K562 (cell line): Measurements from ENCODE around the gene GP1BB. TPM values are rescaled to one million over a fixed set of nuclear protein-coding genes. Genes with fewer than 3 reads are reported as not detected.

Experiments used
- ATAC-seq: fragments of 200-7000 bp; cut with Tn5 transposase; 3 replicates; pipeline ENCODE4 v1.9.1; 2020; ENCODE audit warnings: moderate library complexity
- BruUV-seq: library from RNA; stranded (reverse); fragments of 400-500 nt; replicated peaks from 2 replicates; lab custom pipeline; 2021; lab: Mats Ljungman, UMichigan
- CTCF ChIA-PET: fragments of 300-600 bp; formaldehyde crosslinking; extraction: SDS; loops from one replicate; lab custom pipeline; 2021; ENCODE audit warnings: low intra/inter-chr PET ratio; lab: Yijun Ruan, JAX
- POLR2A ChIA-PET: fragments of 300-600, 350-650 bp; sonication (Branson Sonifier 250); formaldehyde crosslinking; extraction: SDS; loops from one replicate; lab custom pipeline; 2021; ENCODE audit warnings: antibody characterized with exemption, inconsistent platforms; lab: Yijun Ruan, JAX
- DNase-seq, 4 experiments: peaks; one replicate each; pipeline versions ENCODE4 v3.0.0 to v3.0.0-alpha.2; 2011 to 2018; ENCODE audit warnings: low spot score in 3 of 4, mixed read lengths in 3 of 4; ENCODE audit errors: extremely low read depth in 1 of 4
- FAIRE-seq: peaks from 2 replicates; lab custom pipeline; 2011; peaks lifted over from hg19 to GRCh38; lab: Jason Lieb, UNC
- H2AFZ ChIP-seq: 2 replicates; pipeline ENCODE4 v1.6.0; 2011; ENCODE audit warnings: low read depth, low read length, control low read depth, inconsistent platforms
- H3K27ac ChIP-seq: fragments of 200-600 bp; 3 replicates; pipeline ENCODE4 v1.8.0; 2011; ENCODE audit warnings: low read depth, mild to moderate bottlenecking, control low read depth, inconsistent platforms, low read length, moderate library complexity, mixed read lengths; ENCODE audit errors: extremely low read depth
- H3K27me3 ChIP-seq, 2 experiments: fragments of 300-600 bp in 1 of 2; 2 replicates in 1 of 2; 3 replicates in 1 of 2; pipeline versions ENCODE4 v1.6.0 to v1.8.0; 2011; ENCODE audit warnings: inconsistent platforms in 2 of 2, low read length in 2 of 2, mild to moderate bottlenecking in 1 of 2, mixed read lengths in 1 of 2, moderate library complexity in 1 of 2; ENCODE audit not compliant: control insufficient read depth in 2 of 2, insufficient read depth in 2 of 2
- H3K36me3 ChIP-seq: fragments of 300-600 bp; 3 replicates; pipeline ENCODE4 v1.8.0; 2011; ENCODE audit warnings: mild to moderate bottlenecking, low read length, inconsistent platforms; ENCODE audit not compliant: control insufficient read depth, insufficient read depth
- H3K4me1 ChIP-seq, 2 experiments: fragments of 200-600 bp in 1 of 2; replicated peaks in 1 of 2; 2 replicates in 1 of 2; 3 replicates in 1 of 2; pipeline versions ENCODE4 v1.5.1 to v1.8.0; 2011; ENCODE audit warnings: inconsistent platforms in 2 of 2, low read length in 2 of 2, mild to moderate bottlenecking in 1 of 2, mixed read lengths in 1 of 2, moderate library complexity in 1 of 2; ENCODE audit not compliant: control insufficient read depth in 2 of 2, insufficient read depth in 2 of 2
- H3K4me2 ChIP-seq: 2 replicates; pipeline ENCODE4 v1.6.1; 2011; ENCODE audit warnings: low read length, control low read depth, inconsistent platforms, mixed read lengths; ENCODE audit not compliant: insufficient read depth
- H3K4me3 ChIP-seq: fragments of 200-600 bp; sonication (generic), shearing (Covaris generic); 2 replicates; pipeline ENCODE4 v1.5.1; 2016; ENCODE audit warnings: control low read depth, inconsistent platforms
- H3K79me2 ChIP-seq: fragments of 200-600 bp; 3 replicates; pipeline ENCODE4 v1.8.0; 2011; ENCODE audit warnings: low read length, inconsistent platforms; ENCODE audit not compliant: control insufficient read depth, insufficient read depth
- H3K9ac ChIP-seq, 2 experiments: 2 replicates each; pipeline versions ENCODE4 v1.6.0 to v1.6.1; 2011; ENCODE audit warnings: low read depth in 2 of 2, low read length in 2 of 2, control low read depth in 1 of 2, inconsistent platforms in 1 of 2, mild to moderate bottlenecking in 1 of 2, mixed read lengths in 1 of 2; ENCODE audit not compliant: insufficient read depth in 1 of 2
- H3K9me1 ChIP-seq: one replicate; pipeline ENCODE4 v1.6.0; 2011; ENCODE audit warnings: inconsistent platforms, mild to moderate bottlenecking, low read length, moderate library complexity; ENCODE audit not compliant: control insufficient read depth, insufficient read depth
- H3K9me3 ChIP-seq: replicated peaks from 2 replicates; pipeline ENCODE4 v1.5.1; 2011; ENCODE audit warnings: low read depth, low read length, inconsistent platforms; ENCODE audit not compliant: control insufficient read depth, insufficient read depth
- H4K20me1 ChIP-seq: replicated peaks from 2 replicates; pipeline ENCODE4 v1.6.1; 2011; ENCODE audit warnings: low read length, inconsistent platforms, mixed read lengths; ENCODE audit not compliant: control insufficient read depth, insufficient read depth
- BCOR ChIP-seq: fragments of 450-650 bp; IDR thresholded peaks from 2 replicates; pipeline ENCODE4 v1.6.1; 2016
- CBX2 ChIP-seq: fragments of 200-600 bp; sonication (generic); IDR thresholded peaks from one replicate; pipeline ENCODE4 v1.6.1; 2012; ENCODE audit warnings: mild to moderate bottlenecking, low read length, inconsistent platforms; ENCODE audit not compliant: insufficient read depth, poor library complexity, severe bottlenecking
- CTBP1 ChIP-seq: fragments of 450-650 bp; IDR thresholded peaks from 2 replicates; pipeline ENCODE4 v1.6.1; 2016; ENCODE audit warnings: borderline replicate concordance
- KLF6 ChIP-seq: fragments of 250-450 bp; sonication (Bioruptor Pico); IDR thresholded peaks from 2 replicates; pipeline ENCODE4 v1.4.0; 2020; ENCODE audit warnings: mild to moderate bottlenecking, moderate library complexity, borderline replicate concordance
- MAZ ChIP-seq, 2 experiments: fragments of 450-650 bp in 1 of 2; sonication (generic) in 1 of 2; formaldehyde crosslinking; IDR thresholded peaks in 1 of 2; conservative IDR thresholded peaks in 1 of 2; 2 replicates each; pipeline versions ENCODE4 v1.4.0 to v1.5.0; 2020; ENCODE audit warnings: mild to moderate bottlenecking in 1 of 2, missing genetic modification reagents in 1 of 2
- MYC ChIP-seq, 2 experiments: fragments of 250-450 bp in 1 of 2; sonication (Bioruptor Pico) in 1 of 2; IDR thresholded peaks; 2 replicates each; pipeline versions ENCODE4 v1.5.1 to v1.6.1; 2012 to 2021; ENCODE audit warnings: low read depth in 2 of 2, borderline replicate concordance in 1 of 2, improper control_type of control experiment in 1 of 2, low read length in 1 of 2, mild to moderate bottlenecking in 1 of 2, moderate library complexity in 1 of 2
- NFE2 ChIP-seq: IDR thresholded peaks from 2 replicates; pipeline ENCODE4 v1.6.1; 2014; ENCODE audit warnings: antibody characterized with exemption, low read depth
- STAG1 ChIP-seq: sonication (generic); formaldehyde crosslinking; IDR thresholded peaks from 2 replicates; pipeline ENCODE4 v1.5.0; 2020; ENCODE audit warnings: missing genetic modification reagents, borderline replicate concordance
- TCF15 ChIP-seq: fragments of 250-450 bp; sonication (Bioruptor Pico); IDR thresholded peaks from 2 replicates; pipeline ENCODE4 v1.8.0; 2022; ENCODE audit warnings: moderate library complexity, mild to moderate bottlenecking, inconsistent platforms
- USF1 ChIP-seq: sonication (generic); formaldehyde crosslinking; IDR thresholded peaks from 2 replicates; pipeline ENCODE4 v1.9.0; 2022; ENCODE audit warnings: mild to moderate bottlenecking, missing genetic modification reagents
- ZNF75A ChIP-seq: fragments of 450-650 bp; formaldehyde crosslinking; IDR thresholded peaks from 2 replicates; pipeline ENCODE4 v1.4.0; 2020; ENCODE audit warnings: mild to moderate bottlenecking
- WGBS: fragments of 100-300 bp; shearing (Covaris generic); methylation state at CpG from one replicate; pipeline ENCODE4 v1.1.6; 2016; ENCODE audit warnings: low coverage, mixed read lengths; ENCODE audit not compliant: insufficient coverage; ENCODE audit errors: missing lambda C conversion rate; 5-methylcytosine and 5-hydroxymethylcytosine counted together
- in situ Hi-C: fragments of 300-500 bp; cut with MboI; formaldehyde crosslinking; loops from 4 replicates; pipeline ENCODE4 v1.15.0; 2018; ENCODE audit warnings: inconsistent platforms, mixed read lengths
- intact Hi-C: fragments of 100-400 bp; cut with micrococcal nuclease; formaldehyde crosslinking; loops from 2 replicates; pipeline ENCODE4 v1.14.2; 2022
- polyA plus RNA-seq, 8 experiments: library from polyadenylated mRNA; depleted of rRNA in 4 of 8; stranded (reverse) in 5 of 8; unstranded in 3 of 8; fragments of >200 nt; fragmentation: Nextera tagmentation in 2 of 8; fragmentation: Illumina TruSeq in 1 of 8; extraction: Ambion mirVana in 2 of 8; extraction: Trizol in 1 of 8; gene quantifications; 2 replicates each; pipeline versions ENCODE4 v1.2.1 to v1.2.3, GENCODE V29; 2011 to 2014; ENCODE audit warnings: inconsistent platforms in 1 of 8, missing spikeins in 1 of 8
- total RNA-seq, 7 experiments: library from RNA; depleted of rRNA in 6 of 7; stranded (reverse); fragments of >200 nt in 6 of 7; fragmentation: Illumina TruSeq in 2 of 7; extraction: Trizol in 2 of 7; gene quantifications; 2 replicates each; pipeline versions ENCODE4 v1.2.1 to v1.2.3, GENCODE V29; 2011 to 2021; ENCODE audit warnings: low replicate concordance in 1 of 7
- TF ChIP-seq, protein P1 (sequence below), 2 experiments: IDR thresholded peaks; 2 replicates each; pipeline ENCODE4 v1.6.1; 2012; ENCODE audit warnings: improper control_type of control experiment in 2 of 2, low read depth in 2 of 2, low read length in 2 of 2, borderline replicate concordance in 1 of 2

The GP1BB gene
- total and polyA plus RNA-seq, 9 of the 15 experiments (the other 6 are each of a cell fraction or from before 2014, with no cell fraction given): 0.69 to 162 (median 2.8) TPM

DNA sequence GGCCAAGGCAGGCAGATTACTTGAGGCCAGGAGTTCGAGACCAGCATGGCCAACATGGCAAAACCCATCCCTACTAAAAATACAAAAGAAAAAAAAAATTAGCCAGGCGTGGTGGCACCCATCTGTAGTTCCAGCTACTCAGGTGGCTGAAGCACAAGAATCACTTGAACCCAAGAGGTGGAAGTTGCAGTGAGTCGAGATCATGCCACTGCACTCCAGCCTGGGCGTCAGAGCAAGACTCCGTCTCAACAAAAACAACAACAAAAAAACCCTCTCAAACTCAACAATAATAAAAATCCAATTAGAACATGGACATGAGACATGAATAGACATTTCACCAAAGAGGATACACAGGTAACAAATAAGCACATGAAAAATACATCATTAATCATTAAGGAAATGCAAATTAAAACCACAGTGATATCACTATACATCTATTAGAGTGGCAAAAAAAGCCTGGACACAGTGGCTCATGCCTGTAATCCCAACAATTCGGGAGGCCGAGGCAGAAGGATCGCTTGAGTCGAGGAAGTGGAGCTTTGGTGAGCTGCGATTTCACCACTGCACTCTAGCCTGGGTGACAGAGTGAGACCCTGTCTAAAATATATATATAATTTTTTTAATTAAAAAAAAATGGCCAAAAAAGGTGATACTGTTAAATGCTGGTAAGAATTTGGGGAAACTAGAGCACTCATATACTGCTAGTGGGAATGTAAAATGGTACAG lies 21.8 kb upstream of the GP1BB start (continued):
- TF ChIP-seq USF1 (CRISPR knock-in tag): no peak
- no peak for TF ChIP-seq CTBP1
- TF ChIP-seq STAG1 (CRISPR knock-in tag): no peak
- 0 out of 2 replicates have a peak, but pooled peaks have one; percentile 13 for TF ChIP-seq BCOR
- TF ChIP-seq KLF6: no peak
- TF ChIP-seq TCF15 (CRISPR knock-in tag): no peak
- no peak for TF ChIP-seq NFE2
- TF ChIP-seq MAZ (CRISPR knock-in tag; conservative IDR thresholded peaks at IDR 0.05 in 1 of 2, IDR thresholded peaks at IDR 0.05 in 1 of 2): 0 out of 4 replicates have a peak, but pooled peaks of 1 of the 2 experiments have one; percentile 11

GRCh38 chr22:19703869-19704268 lies 19.5 kb upstream of the GP1BB start:
- ChIA-PET CTCF (no interaction called here), POLR2A (interaction anchor here (0.5 to 3.2 kb wide), 7 partner anchors 12 to 193 kb away, joined by 3 to 17 read pairs (median 5); no protein-coding TSS in a partner anchor)
- Histone ChIP-seq H4K20me1 (peaks cover 27% of the 10 kb centered on the region; the same call in 1 of the 2 replicates), H3K4me3 (no peak overlapping the region), H3K9ac (peak overlapping the region in 1 of 2 experiments; percentile 39; a peak in 1 of 4 replicates), H3K79me2 (no peaks in the 10 kb centered on the region), H3K4me2 (no peak overlapping the region), H3K27me3 (peaks cover 50 to 67% of the 10 kb centered on the region in 2 experiments), H2AFZ (no peak overlapping the region; the same call in 1 of the 2 replicates), H3K36me3 (no peaks in the 10 kb centered on the region), H3K9me3 (no peaks in the 10 kb centered on the region), H3K9me1 (peaks cover 9% of the 10 kb centered on the region), H3K4me1 (peaks cover 0 to 23% of the 10 kb centered on the region in 2 experiments; a peak in 3 of 5 replicates), H3K27ac (no peak overlapping the region)
- peak in 2 of 4 experiments; percentile 29 to 39 for DNase-seq
- BruUV-seq: no TSS peak
- 4% methylated on average over 9 of the region's 9 CpGs for WGBS
- in situ Hi-C loops: no loop called here
- intact Hi-C loops: no loop called here
- FAIRE-seq: no peak
- ATAC-seq: no peak
- TF ChIP-seq MYC (IDR thresholded peaks at IDR 0.05; ENCODE audit: low read depth, low read length): no peak
- 0 out of 2 replicates have a peak, but pooled peaks have one; percentile 37 for TF ChIP-seq MYC (CRISPR knock-in tag; IDR thresholded peaks at IDR 0.05; ENCODE audit: borderline replicate concordance, low read depth)
- peak; percentile 63 for TF ChIP-seq CBX2
- no peak for TF ChIP-seq ZNF75A (CRISPR knock-in tag)
- TF ChIP-seq, protein P1, sequence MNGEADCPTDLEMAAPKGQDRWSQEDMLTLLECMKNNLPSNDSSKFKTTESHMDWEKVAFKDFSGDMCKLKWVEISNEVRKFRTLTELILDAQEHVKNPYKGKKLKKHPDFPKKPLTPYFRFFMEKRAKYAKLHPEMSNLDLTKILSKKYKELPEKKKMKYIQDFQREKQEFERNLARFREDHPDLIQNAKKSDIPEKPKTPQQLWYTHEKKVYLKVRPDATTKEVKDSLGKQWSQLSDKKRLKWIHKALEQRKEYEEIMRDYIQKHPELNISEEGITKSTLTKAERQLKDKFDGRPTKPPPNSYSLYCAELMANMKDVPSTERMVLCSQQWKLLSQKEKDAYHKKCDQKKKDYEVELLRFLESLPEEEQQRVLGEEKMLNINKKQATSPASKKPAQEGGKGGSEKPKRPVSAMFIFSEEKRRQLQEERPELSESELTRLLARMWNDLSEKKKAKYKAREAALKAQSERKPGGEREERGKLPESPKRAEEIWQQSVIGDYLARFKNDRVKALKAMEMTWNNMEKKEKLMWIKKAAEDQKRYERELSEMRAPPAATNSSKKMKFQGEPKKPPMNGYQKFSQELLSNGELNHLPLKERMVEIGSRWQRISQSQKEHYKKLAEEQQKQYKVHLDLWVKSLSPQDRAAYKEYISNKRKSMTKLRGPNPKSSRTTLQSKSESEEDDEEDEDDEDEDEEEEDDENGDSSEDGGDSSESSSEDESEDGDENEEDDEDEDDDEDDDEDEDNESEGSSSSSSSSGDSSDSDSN (IDR thresholded peaks at IDR 0.05; ENCODE audit: borderline replicate concordance in 1 of 2, low read depth in 2 of 2, low read length in 2 of 2): peak in 1 of 2 experiments; percentile 8; a peak in 1 of 4 replicates
- no peak for TF ChIP-seq TCF15 (CRISPR knock-in tag)
